ENCODE results near the gene MYH7. TPM values are rescaled to one million over a fixed set of nuclear protein-coding genes. Genes with fewer than 3 reads are reported as not detected.
"Not testable (repeated sequence)": the region's sequence is repeated elsewhere in the genome, so short reads cannot be mapped to it uniquely, and the experiment has no call there.

MYH7 gene
- total RNA-seq, 6 experiments from 2014 or later = not detected

DNA sequence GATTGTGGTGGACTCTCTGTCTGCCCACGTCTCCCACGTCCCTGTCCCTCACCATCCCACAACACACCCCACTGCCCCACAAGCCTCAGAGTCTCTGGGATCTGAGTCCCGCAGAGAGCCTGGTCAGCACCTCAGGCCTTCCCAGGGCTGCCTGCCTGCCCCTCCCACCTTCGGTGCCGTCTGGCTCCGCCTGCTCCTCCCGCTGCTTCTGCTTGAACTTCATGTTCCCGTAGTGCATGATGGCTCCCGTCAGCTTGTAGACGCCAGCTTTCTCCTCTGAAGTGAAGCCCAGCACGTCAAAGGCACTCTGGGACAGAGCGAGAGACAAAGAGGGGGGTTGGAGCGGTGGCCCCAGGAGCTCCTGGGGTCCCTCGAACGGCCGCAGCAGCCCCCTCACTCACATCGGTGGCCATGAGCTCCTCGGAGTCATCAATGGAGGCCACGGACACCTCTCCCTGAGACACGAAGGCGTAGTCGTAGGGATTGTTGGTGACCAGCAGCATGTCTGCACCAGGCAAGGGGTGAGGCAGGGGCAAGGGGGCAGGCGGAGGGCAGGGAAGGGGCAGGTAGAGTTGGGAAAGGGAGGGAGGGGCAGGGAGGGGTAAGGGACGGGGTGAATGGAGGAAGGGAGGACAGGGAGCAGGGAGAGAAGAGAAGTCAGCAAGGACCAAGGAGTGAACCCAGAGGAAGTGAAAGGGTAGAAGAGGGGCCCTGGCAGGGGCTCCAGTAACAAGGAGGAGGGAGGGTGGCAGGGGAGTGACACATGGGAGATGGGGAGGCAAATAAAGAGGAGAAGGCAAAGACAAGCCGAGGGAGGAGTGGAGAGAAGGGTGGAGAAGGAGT, 32.9 kb downstream of the MYH7 start:
- no peaks in the 10 kb centered on the region for H3K36me3 Mint-ChIP-seq (ENCODE audit: low read depth)
- DNase-seq = no peak
- H3K27ac Mint-ChIP-seq = no peak overlapping the region
- H3K9me3 Mint-ChIP-seq = no peaks in the 10 kb centered on the region
- TF ChIP-seq, protein P1, sequence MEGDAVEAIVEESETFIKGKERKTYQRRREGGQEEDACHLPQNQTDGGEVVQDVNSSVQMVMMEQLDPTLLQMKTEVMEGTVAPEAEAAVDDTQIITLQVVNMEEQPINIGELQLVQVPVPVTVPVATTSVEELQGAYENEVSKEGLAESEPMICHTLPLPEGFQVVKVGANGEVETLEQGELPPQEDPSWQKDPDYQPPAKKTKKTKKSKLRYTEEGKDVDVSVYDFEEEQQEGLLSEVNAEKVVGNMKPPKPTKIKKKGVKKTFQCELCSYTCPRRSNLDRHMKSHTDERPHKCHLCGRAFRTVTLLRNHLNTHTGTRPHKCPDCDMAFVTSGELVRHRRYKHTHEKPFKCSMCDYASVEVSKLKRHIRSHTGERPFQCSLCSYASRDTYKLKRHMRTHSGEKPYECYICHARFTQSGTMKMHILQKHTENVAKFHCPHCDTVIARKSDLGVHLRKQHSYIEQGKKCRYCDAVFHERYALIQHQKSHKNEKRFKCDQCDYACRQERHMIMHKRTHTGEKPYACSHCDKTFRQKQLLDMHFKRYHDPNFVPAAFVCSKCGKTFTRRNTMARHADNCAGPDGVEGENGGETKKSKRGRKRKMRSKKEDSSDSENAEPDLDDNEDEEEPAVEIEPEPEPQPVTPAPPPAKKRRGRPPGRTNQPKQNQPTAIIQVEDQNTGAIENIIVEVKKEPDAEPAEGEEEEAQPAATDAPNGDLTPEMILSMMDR (IDR thresholded peaks at IDR 0.05) = no peak
- H3K4me1 Mint-ChIP-seq (ENCODE audit: low read depth) = no peaks in the 10 kb centered on the region
- H3K4me3 Mint-ChIP-seq = peak overlapping the region; percentile 50; the same call in 1 of the 2 replicates
- H3K27me3 Mint-ChIP-seq (ENCODE audit: insufficient read depth) = peaks cover 71% of the 10 kb centered on the region

DNA sequence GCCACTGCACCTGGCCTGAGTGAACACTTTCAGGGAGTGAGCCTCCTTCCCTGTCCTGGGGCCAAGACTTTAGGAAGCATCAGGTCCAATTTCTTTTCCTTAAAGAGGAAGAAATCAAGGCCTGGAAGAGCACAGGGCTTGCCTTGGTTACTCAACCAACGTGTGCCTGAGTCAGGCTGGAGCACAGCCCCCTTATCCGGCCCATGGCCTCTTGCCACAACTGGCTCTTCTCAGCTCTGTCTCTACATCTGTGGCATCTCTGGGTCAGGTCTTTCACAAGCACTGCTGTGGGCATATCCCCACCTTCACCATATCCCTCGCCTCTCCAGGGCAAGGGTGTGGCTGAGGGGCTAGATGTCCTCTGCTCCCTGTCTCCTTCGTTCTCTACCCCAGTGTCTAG, 34.2 kb downstream of the MYH7 start:
- no peaks in the 10 kb centered on the region for H3K9me3 Mint-ChIP-seq
- no peak overlapping the region for H3K27ac Mint-ChIP-seq
- TF ChIP-seq, protein P1 (IDR thresholded peaks at IDR 0.05) = no peak
- H3K27me3 Mint-ChIP-seq (ENCODE audit: insufficient read depth) = peaks cover 71% of the 10 kb centered on the region
- no peaks in the 10 kb centered on the region for H3K4me1 Mint-ChIP-seq (ENCODE audit: low read depth)
- H3K4me3 Mint-ChIP-seq = no peak overlapping the region
- DNase-seq = no peak
- H3K36me3 Mint-ChIP-seq (ENCODE audit: low read depth) = no peaks in the 10 kb centered on the region

DNA sequence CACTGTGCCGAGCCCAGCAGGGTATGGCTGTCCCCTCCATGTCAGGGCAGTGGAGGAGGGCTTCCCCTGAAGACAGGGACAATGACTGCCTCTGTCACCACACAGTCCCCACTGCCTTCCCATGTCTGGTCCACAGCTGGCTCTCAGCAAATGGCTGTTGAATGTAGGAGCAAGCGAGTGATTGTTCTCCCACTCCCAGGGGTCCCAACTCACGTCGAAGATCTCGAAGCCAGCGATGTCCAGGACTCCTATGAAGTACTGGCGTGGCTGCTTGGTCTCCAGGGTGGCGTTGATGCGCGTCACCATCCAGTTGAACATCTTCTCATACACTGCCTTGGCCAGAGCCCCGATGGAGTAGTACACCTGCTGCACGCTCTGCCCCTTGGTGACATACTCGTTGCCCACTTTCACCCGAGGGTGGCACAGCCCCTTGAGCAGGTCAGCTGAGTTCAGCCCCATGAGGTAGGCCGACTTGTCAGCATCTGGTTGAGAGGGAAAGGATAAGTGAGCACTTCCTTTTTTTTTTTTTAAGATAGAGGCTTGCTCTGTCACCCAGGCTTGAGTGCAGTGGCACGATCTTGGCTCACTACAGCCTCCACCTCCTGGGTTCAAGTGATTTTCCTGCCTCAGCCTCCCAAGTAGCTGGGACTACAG, 34.8 kb downstream of the MYH7 start:
- DNase-seq; H3K4me1 Mint-ChIP-seq (ENCODE audit: low read depth); H3K9me3 Mint-ChIP-seq; H3K36me3 Mint-ChIP-seq (ENCODE audit: low read depth); H3K27ac Mint-ChIP-seq; H3K4me3 Mint-ChIP-seq: not testable (repeated sequence)
- H3K27me3 Mint-ChIP-seq (ENCODE audit: insufficient read depth) = peaks cover 66% of the 10 kb centered on the region

DNA sequence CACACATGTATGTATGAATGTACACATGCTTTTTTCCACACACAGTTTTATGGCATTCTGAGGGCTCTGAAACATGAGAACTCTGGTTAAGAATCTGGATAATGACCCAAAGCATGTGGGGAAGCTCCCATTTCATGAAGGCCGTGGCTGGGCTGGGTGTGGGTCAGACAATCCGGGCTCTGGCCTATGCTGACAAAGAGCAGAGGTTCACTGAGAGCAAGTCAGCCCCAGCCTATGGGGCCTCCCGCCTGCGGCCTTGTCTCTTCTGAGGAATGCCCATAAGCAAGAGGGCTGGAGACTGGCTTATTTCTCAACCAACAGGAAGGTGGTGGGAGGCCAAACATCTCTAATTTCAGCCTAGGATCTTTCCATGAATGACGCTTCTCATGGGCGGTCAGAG, 35.9 kb downstream of the MYH7 start:
- H3K36me3 Mint-ChIP-seq (ENCODE audit: low read depth) = no peaks in the 10 kb centered on the region
- no peak for DNase-seq
- no peaks in the 10 kb centered on the region for H3K9me3 Mint-ChIP-seq
- TF ChIP-seq, protein P1 (IDR thresholded peaks at IDR 0.05) = no peak
- H3K27ac Mint-ChIP-seq = no peak overlapping the region
- no peak overlapping the region for H3K4me3 Mint-ChIP-seq
- peaks cover 62% of the 10 kb centered on the region for H3K27me3 Mint-ChIP-seq (ENCODE audit: insufficient read depth)
- H3K4me1 Mint-ChIP-seq (ENCODE audit: low read depth) = no peaks in the 10 kb centered on the region

DNA sequence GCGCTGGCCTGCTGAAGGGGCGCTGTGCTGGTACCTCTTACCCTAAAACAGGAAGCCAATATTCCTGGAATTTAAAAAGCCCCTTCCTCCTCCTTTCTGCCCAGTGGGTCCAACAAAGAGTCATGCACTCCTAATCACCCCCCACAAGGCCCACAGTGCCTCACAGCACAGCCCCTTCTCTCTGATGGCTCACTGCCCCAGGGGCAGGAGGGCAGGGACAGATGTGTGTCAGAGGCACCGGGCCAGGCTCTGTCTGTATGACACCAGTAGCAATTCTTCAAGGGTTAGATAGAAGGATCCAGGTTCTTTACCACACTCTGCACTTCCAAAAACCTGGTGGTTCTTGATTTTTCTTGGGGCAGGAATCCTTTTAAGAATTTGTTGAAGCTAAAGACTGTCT, 36.3 kb downstream of the MYH7 start:
- Mint-ChIP-seq H3K4me1 (ENCODE audit: low read depth) (no peaks in the 10 kb centered on the region), H3K9me3 (no peaks in the 10 kb centered on the region), H3K4me3 (no peak overlapping the region), H3K36me3 (ENCODE audit: low read depth) (no peaks in the 10 kb centered on the region), H3K27me3 (ENCODE audit: insufficient read depth) (peaks cover 66% of the 10 kb centered on the region), H3K27ac (no peak overlapping the region)
- DNase-seq = no peak
- TF ChIP-seq, protein P1 (IDR thresholded peaks at IDR 0.05) = no peak

DNA sequence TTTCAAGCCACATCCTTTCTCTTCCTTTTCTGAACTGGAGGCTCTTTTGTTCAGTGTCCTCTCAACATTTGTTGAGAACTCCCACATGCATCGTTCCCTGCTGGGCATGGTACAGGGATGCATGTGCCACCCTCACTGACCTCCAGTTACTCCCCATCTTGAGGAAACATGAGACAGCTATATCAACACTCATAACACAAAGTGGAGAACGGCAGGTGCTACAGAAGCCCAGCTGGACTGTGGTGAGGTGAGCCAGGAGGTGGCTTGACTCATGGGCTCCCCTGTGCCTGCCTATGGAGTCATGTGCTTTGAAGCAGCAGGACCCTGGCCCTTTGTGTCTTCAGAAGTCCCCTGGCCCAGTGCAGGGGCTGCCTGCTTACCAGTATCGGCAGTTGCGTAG, 37.1 kb downstream of the MYH7 start:
- Mint-ChIP-seq H3K4me1 (ENCODE audit: low read depth) (no peaks in the 10 kb centered on the region), H3K9me3 (no peaks in the 10 kb centered on the region), H3K27me3 (ENCODE audit: insufficient read depth) (peaks cover 65% of the 10 kb centered on the region), H3K36me3 (ENCODE audit: low read depth) (no peaks in the 10 kb centered on the region), H3K27ac (no peak overlapping the region), H3K4me3 (no peak overlapping the region)
- TF ChIP-seq, protein P1 (IDR thresholded peaks at IDR 0.05) = no peak
- DNase-seq = no peak

All from HFFc6 (cell line).